NCI-H1417 (cell line): ENCODE data around the gene GSTM1.

Source experiments
- DNase-seq, 3 experiments: peaks; one replicate each; lab custom pipeline; 2025; lab: John Stamatoyannopoulos, UW

GSTM1 gene

DNA sequence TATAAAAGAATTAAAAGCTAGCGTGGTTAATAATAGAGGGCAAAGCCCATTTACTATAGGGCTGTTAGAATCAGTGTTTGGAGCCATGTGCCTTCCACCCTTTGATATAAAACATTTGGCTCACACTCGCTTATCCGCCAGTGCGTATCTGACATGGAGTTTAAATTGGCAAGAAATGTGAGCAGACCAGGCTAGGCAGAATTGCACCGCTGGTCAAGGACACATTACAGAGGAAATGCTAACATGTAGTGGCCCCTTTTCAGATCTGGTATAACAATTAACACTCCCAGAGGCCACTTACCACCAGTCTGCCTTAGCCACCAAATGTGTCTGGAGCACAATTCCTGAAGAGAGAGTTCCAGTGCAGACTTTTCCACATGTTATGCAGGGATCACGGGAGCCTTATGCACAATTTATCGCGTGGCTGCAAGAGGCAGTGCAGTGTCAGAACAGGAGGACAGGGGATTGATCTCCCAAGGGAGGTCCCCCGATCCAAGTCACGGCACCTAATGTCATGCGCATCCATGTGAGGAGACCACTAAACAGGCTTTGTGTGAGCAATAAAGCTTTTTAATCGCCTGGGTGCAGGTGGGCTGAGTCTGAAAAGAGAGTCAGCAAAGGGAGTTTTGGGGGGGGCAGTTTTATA is 39.2 kb downstream of the GSTM1 start:
- DNase-seq: no peak

DNA sequence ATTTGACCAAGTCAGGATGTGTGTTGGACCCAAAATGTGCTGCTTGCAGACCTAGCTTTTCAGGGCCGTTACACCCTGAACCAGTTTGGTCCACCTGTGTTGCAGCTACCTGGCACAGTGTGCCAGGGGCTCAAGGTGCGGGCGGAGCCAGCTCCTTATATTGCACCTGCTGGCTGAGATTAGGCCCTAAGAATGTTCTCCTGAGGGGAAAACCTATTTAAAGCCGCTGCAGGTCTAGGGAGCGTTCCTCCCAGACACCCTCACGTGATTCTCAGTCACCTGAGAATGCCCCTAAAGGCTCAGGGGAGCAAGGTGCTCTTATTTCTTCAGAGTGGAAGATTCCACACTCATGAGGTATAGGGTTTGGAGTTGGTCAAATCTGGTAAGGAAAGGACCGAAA is 41.3 kb downstream of the GSTM1 start:
- peak in 1 of 3 experiments; percentile 34 for DNase-seq

DNA sequence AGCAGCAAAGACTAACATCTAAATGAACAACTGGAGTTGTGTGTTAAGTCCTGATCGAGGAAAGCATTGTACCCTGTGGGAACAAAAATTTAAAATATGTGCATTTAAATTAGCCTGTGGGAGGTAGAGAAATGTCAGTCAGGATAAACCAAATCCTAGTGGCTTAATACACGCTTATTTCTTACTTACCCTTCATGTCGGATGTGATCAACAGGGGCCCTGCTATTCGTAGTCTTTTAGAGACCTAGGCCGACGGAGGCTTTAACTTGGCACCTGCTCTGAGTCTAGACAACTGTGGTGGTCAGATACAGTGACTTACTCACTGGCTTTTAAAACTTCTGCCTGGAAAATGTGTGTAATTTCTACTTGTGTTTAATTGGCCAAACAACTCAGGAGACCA is 43.0 kb downstream of the GSTM1 start:
- DNase-seq: no peak

DNA sequence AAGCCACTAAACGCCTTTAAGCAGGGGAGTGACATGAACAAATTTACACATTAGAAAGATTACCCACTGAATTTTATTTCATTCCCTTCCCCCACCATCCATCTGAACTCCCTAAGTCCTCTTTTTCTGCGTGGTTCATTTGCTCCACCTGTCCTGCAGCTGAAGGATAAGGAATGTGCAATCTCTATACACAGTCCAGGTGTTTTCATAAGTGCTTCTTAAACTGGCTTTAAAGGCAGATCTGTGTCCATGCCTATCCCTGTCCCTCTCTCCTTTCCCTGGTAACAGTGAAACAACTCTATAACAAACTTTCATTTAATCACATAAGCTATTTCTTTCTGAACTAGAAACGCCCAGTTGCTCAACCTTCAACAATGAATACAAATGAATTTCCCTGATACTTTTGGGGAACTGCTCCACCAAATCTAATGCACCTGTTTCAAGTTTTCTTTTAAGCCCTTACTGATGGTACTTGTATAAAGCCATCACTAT is 44.8 kb downstream of the GSTM1 start:
- peak in 2 of 3 experiments; percentile 19 to 66 for DNase-seq

DNA sequence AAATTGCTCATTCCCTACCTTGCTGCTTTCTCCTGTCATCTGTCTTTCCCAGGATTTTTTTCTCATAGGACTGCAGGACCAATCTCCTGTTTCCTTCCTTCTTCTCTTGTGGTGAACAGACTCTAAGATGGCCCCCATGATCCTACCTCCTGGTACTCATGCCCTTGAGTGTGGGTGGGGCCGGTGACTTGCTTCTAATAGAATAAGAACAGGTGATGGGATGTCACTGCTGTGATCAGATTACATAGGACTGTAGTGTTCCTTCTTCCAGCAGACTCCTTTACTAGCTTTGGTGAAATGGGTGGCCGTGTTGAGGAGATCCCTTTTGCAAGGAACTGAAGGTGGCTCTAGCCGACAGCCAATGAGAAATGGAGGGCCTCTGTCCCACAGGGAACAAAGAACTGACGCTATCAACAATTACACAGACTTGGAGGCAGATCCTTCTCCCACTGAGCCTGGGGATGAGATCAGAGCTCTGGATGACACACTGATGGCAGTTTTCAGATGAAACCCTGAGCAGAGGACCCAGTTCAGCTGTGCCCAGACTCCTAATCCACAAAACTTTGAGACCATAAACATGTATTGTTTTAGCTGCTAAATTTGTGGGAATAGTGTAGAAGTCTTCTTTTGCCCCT is 45.7 kb downstream of the GSTM1 start:
- DNase-seq: peak in 1 of 3 experiments; percentile 54

DNA sequence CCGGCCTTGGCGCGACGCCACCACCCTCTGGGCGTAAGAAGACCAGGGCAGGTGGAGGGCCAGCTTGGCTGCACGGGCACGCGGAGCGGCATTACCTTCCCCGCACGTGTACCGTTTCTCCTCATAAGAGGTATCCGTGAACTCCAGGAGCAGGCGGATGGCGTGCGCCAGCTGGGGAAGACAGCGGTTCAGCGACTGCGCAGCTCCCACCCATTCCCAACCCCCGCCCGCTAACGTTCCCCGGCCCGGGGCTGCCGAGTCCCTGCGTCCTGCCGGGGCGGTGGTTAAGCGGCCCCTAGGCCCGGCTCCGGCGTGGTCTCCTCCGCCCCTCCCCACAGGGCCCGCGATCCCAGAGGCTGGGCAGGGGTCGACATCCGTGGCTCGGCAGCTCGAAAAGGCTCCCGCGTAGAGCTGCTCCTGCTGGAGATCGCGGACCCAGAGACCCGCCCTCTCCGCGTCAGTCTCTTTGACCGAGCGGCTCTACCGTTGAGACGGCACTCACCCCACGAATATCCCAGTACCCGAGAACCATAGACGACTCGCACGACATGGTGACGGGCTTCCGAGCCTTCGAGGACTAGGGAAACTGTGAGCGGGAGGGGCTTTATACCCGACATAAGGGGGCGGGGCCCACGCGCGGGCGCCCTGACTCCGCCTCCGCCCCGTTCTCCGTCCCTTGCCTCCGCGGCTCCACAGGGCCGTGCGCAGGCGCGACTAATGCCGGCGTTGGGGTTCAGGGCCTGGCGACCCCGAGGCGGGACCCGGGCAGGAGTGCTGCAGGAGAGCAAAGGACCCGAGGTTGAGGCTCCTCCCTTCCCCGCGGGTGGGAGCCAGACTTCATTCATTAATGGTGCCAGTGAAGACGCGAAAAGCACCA is 52.4 kb downstream of the GSTM1 start:
- peak; percentile 84 to 88 (median 85) for DNase-seq

DNA sequence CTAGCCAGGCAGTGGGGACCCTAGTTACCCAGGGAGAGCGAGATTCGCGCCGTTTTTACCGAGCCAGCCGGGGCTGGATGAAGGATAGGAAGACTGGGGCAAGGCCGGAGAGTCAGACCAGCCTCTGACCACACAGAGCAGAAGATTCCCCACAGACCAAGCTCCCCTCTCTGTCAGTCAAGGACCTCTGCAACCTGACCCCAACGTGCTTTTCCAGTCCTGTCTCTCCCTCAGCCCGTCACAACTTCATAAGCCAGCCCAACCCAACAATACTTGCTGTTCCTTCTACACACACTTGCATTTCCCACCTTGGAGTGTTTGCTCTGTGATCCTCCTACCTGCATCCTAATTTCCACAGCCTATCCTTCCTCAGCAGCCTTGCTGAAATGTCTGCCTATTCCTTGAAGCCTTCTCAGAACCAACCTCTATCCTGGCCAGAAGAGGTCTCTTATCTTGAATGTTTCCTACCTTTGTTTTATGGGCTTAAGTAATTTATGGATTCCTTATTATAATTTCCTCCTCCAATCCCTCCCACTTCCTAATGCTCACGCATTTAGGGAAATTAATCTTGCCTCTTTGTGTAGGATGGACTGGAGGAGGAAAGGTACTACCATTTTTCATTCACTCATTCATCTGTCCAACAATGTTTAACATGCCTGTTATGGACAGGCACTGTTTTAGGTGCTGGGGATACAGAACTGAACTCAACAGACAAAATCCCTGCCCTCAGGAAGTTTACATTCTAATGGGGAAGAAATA is 53.2 kb downstream of the GSTM1 start, which contains the start of gene GSTM3:
Gene GSTM3 (minus strand): TSS at position 424 of the 759 bp plus-strand sequence. CDS start 751 bp downstream, outside the sequence.
- peak in 1 of 3 experiments; percentile 75 for DNase-seq
